HepG2 (cell line): ENCODE measurements around the gene UBTD2. TPM values are rescaled to one million over a fixed set of nuclear protein-coding genes. Genes with fewer than 3 reads are reported as not detected.

Experiments used
- BRD4 ChIP-seq: sonication (generic); formaldehyde crosslinking; IDR thresholded peaks from 2 replicates; pipeline ENCODE4 v1.4.0; 2020; ENCODE audit warnings: missing genetic modification reagents
- FOXK2 ChIP-seq: fragments of 450-650 bp; IDR thresholded peaks from 2 replicates; pipeline ENCODE4 v1.6.1; 2016
- HDAC2 ChIP-seq: sonication (generic); formaldehyde crosslinking; IDR thresholded peaks from 2 replicates; pipeline ENCODE4 v1.4.0; 2020; ENCODE audit warnings: missing genetic modification reagents
- IRF2 ChIP-seq: IDR thresholded peaks from 2 replicates; pipeline ENCODE4 v1.6.1; 2018; ENCODE audit warnings: missing genetic modification reagents, missing compliant biosample characterization
- ISL2 ChIP-seq: sonication (generic); formaldehyde crosslinking; IDR thresholded peaks from 2 replicates; pipeline ENCODE4 v1.5.0; 2020; ENCODE audit warnings: missing genetic modification reagents
- MEIS2 ChIP-seq: sonication (generic); formaldehyde crosslinking; IDR thresholded peaks from 2 replicates; pipeline ENCODE4 v1.9.0; 2021; ENCODE audit warnings: mild to moderate bottlenecking, missing genetic modification reagents
- NCOR1 ChIP-seq: fragments of 200-600 bp; sonication (generic); IDR thresholded peaks from 2 replicates; pipeline ENCODE4 v1.7.0; 2017; ENCODE audit warnings: antibody characterized with exemption, low read length, borderline replicate concordance
- PCBP2 ChIP-seq: fragments of 200-400 bp; formaldehyde crosslinking; optimal IDR thresholded peaks from 2 replicates; pipeline ENCODE3; 2018; ENCODE audit warnings: low read length, low read depth; ENCODE audit not compliant: poor library complexity, severe bottlenecking
- PHB2 ChIP-seq: fragments of 450-650 bp; IDR thresholded peaks from 2 replicates; pipeline ENCODE4 v1.6.1; 2018; ENCODE audit not compliant: partially characterized antibody
- RARA ChIP-seq: IDR thresholded peaks from 2 replicates; pipeline ENCODE4 v1.6.1; 2016; ENCODE audit warnings: missing genetic modification reagents, missing compliant biosample characterization
- RXRB ChIP-seq: IDR thresholded peaks from 2 replicates; pipeline ENCODE4 v1.6.1; 2016; ENCODE audit warnings: borderline replicate concordance, missing genetic modification reagents, missing compliant biosample characterization
- SAP130 ChIP-seq: IDR thresholded peaks from 2 replicates; pipeline ENCODE4 v1.6.1; 2016; ENCODE audit warnings: low read depth
- TBX2 ChIP-seq: sonication (generic); formaldehyde crosslinking; IDR thresholded peaks from 2 replicates; pipeline ENCODE4 v1.5.0; 2020; ENCODE audit warnings: missing genetic modification reagents, mild to moderate bottlenecking, borderline replicate concordance
- TIGD3 ChIP-seq: sonication (generic); formaldehyde crosslinking; IDR thresholded peaks from 2 replicates; pipeline ENCODE4 v1.5.1; 2020; ENCODE audit warnings: mild to moderate bottlenecking, missing genetic modification reagents, borderline replicate concordance
- ZFP82 ChIP-seq: sonication (generic); formaldehyde crosslinking; IDR thresholded peaks from 2 replicates; pipeline ENCODE4 v1.5.1; 2020; ENCODE audit warnings: mild to moderate bottlenecking, missing genetic modification reagents, borderline replicate concordance
- ZFYVE20 ChIP-seq: sonication (generic); formaldehyde crosslinking; IDR thresholded peaks from 2 replicates; pipeline ENCODE4 v1.8.0; 2023; ENCODE audit warnings: low read depth, mild to moderate bottlenecking, moderate library complexity, missing genetic modification reagents, borderline replicate concordance
- ZNF230 ChIP-seq: sonication (generic); formaldehyde crosslinking; IDR thresholded peaks from 2 replicates; pipeline ENCODE4 v1.4.0; 2020; ENCODE audit warnings: mild to moderate bottlenecking, missing genetic modification reagents
- ZNF3 ChIP-seq: IDR thresholded peaks from 2 replicates; pipeline ENCODE4 v1.7.0; 2017; ENCODE audit warnings: inconsistent platforms
- ZNF530 ChIP-seq: sonication (generic); formaldehyde crosslinking; IDR thresholded peaks from 2 replicates; pipeline ENCODE4 v1.5.0; 2020; ENCODE audit warnings: low read depth, mild to moderate bottlenecking, missing genetic modification reagents
- ZNF713 ChIP-seq: sonication (generic); formaldehyde crosslinking; IDR thresholded peaks from 2 replicates; pipeline ENCODE4 v1.4.0; 2020; ENCODE audit warnings: mild to moderate bottlenecking, missing genetic modification reagents
- polyA plus RNA-seq, 8 experiments: library from polyadenylated mRNA; depleted of rRNA in 3 of 8; stranded (reverse) in 7 of 8; unstranded in 1 of 8; fragments of >200 nt; fragmentation: Illumina TruSeq in 4 of 8; extraction: Trizol in 4 of 8; gene quantifications; 2 replicates each; pipeline versions ENCODE4 v1.2.1 to v1.2.3, GENCODE V29; 2011 to 2016; ENCODE audit warnings: low read depth in 4 of 8, missing spikeins in 1 of 8, mixed read lengths in 1 of 8; ENCODE audit not compliant: insufficient read depth in 1 of 8
- total RNA-seq, 5 experiments: library from RNA; depleted of rRNA; stranded (reverse); fragments of >200 nt; fragmentation: Illumina TruSeq; extraction: Trizol; gene quantifications; 2 replicates each; pipeline ENCODE4 v1.2.3, GENCODE V29; 2016; ENCODE audit warnings: low read depth in 1 of 5
- TF ChIP-seq, protein P1 (sequence below): sonication (generic); formaldehyde crosslinking; IDR thresholded peaks from 2 replicates; pipeline ENCODE4 v1.4.0; 2020; ENCODE audit warnings: missing genetic modification reagents, borderline replicate concordance
- TF ChIP-seq, protein P2 (sequence below): IDR thresholded peaks from 2 replicates; pipeline ENCODE4 v1.6.1; 2016; ENCODE audit warnings: missing compliant biosample characterization, missing genetic modification reagents, borderline replicate concordance
- TF ChIP-seq, protein P3 (sequence below): sonication (generic); formaldehyde crosslinking; IDR thresholded peaks from 2 replicates; pipeline ENCODE4 v1.4.0; 2020; ENCODE audit warnings: low read depth, mild to moderate bottlenecking, missing genetic modification reagents

The UBTD2 gene
- total and polyA plus RNA-seq, 2 of the 13 experiments (the other 11 are each of a cell fraction or from before 2014, with no cell fraction given) = 15.2 to 24.1 TPM

GRCh38 chr5:172235132-172235780, 48.3 kb downstream of the UBTD2 start (continued):
- TF ChIP-seq HDAC2 = peak; percentile 66; the same call in 1 of the 2 replicates
- no peak for TF ChIP-seq PHB2
- TF ChIP-seq MEIS2 (CRISPR knock-in tag) = no peak
- TF ChIP-seq, protein P1, sequence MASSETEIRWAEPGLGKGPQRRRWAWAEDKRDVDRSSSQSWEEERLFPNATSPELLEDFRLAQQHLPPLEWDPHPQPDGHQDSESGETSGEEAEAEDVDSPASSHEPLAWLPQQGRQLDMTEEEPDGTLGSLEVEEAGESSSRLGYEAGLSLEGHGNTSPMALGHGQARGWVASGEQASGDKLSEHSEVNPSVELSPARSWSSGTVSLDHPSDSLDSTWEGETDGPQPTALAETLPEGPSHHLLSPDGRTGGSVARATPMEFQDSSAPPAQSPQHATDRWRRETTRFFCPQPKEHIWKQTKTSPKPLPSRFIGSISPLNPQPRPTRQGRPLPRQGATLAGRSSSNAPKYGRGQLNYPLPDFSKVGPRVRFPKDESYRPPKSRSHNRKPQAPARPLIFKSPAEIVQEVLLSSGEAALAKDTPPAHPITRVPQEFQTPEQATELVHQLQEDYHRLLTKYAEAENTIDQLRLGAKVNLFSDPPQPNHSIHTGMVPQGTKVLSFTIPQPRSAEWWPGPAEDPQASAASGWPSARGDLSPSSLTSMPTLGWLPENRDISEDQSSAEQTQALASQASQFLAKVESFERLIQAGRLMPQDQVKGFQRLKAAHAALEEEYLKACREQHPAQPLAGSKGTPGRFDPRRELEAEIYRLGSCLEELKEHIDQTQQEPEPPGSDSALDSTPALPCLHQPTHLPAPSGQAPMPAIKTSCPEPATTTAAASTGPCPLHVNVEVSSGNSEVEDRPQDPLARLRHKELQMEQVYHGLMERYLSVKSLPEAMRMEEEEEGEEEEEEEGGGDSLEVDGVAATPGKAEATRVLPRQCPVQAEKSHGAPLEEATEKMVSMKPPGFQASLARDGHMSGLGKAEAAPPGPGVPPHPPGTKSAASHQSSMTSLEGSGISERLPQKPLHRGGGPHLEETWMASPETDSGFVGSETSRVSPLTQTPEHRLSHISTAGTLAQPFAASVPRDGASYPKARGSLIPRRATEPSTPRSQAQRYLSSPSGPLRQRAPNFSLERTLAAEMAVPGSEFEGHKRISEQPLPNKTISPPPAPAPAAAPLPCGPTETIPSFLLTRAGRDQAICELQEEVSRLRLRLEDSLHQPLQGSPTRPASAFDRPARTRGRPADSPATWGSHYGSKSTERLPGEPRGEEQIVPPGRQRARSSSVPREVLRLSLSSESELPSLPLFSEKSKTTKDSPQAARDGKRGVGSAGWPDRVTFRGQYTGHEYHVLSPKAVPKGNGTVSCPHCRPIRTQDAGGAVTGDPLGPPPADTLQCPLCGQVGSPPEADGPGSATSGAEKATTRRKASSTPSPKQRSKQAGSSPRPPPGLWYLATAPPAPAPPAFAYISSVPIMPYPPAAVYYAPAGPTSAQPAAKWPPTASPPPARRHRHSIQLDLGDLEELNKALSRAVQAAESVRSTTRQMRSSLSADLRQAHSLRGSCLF (CRISPR knock-in tag) = no peak
- TF ChIP-seq NCOR1 = no peak; the same call in 1 of the 2 replicates
- TF ChIP-seq ZNF3 (CRISPR knock-in tag) = no peak
- no peak for TF ChIP-seq ZNF713 (CRISPR knock-in tag)
- no peak for TF ChIP-seq ZNF230 (CRISPR knock-in tag)
- peak; percentile 27; the same call in 1 of the 2 replicates for TF ChIP-seq RARA (CRISPR knock-in tag)
- TF ChIP-seq IRF2 = peak; percentile 24; the same call in 1 of the 2 replicates
- TF ChIP-seq SAP130 (CRISPR knock-in tag) = peak; percentile 32
- TF ChIP-seq RXRB (CRISPR knock-in tag) = peak; percentile 34; the same call in 1 of the 2 replicates
- TF ChIP-seq ISL2 (CRISPR knock-in tag) = no peak
- TF ChIP-seq, protein P2, sequence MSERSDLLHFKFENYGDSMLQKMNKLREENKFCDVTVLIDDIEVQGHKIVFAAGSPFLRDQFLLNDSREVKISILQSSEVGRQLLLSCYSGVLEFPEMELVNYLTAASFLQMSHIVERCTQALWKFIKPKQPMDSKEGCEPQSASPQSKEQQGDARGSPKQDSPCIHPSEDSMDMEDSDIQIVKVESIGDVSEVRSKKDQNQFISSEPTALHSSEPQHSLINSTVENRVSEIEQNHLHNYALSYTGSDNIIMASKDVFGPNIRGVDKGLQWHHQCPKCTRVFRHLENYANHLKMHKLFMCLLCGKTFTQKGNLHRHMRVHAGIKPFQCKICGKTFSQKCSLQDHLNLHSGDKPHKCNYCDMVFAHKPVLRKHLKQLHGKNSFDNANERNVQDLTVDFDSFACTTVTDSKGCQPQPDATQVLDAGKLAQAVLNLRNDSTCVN (CRISPR knock-in tag) = no peak
- TF ChIP-seq ZNF530 = no peak
- TF ChIP-seq ZFP82 (CRISPR knock-in tag) = no peak
- no peak for TF ChIP-seq FOXK2
- no peak for TF ChIP-seq TBX2 (CRISPR knock-in tag)
- no peak for TF ChIP-seq TIGD3 (CRISPR knock-in tag)
- no peak for TF ChIP-seq BRD4 (CRISPR knock-in tag)
- TF ChIP-seq PCBP2 = no peak
- TF ChIP-seq, protein P3, sequence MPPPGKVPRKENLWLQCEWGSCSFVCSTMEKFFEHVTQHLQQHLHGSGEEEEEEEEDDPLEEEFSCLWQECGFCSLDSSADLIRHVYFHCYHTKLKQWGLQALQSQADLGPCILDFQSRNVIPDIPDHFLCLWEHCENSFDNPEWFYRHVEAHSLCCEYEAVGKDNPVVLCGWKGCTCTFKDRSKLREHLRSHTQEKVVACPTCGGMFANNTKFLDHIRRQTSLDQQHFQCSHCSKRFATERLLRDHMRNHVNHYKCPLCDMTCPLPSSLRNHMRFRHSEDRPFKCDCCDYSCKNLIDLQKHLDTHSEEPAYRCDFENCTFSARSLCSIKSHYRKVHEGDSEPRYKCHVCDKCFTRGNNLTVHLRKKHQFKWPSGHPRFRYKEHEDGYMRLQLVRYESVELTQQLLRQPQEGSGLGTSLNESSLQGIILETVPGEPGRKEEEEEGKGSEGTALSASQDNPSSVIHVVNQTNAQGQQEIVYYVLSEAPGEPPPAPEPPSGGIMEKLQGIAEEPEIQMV = no peak
- no peak for TF ChIP-seq ZFYVE20 (CRISPR knock-in tag)
